ENCODE data around the gene CIROP. TPM values are rescaled to one million over a fixed set of nuclear protein-coding genes. Genes with fewer than 3 reads are reported as not detected.

Gene CIROP
- total and polyA plus RNA-seq, 9 of the 15 experiments (the other 6 are each of a cell fraction or from before 2014, with no cell fraction given): not detected

- TF ChIP-seq ZNF134 (CRISPR knock-in tag; conservative IDR thresholded peaks at IDR 0.05): no peak
- no peak for TF ChIP-seq TAF7 (tag; IDR thresholded peaks at IDR 0.05)
- TF ChIP-seq FOXK2 (conservative IDR thresholded peaks at IDR 0.05 in 1 of 2, IDR thresholded peaks at IDR 0.05 in 1 of 2; ENCODE audit: low read depth in 2 of 2): no peak
- no peak for TF ChIP-seq NRF1 (conservative IDR thresholded peaks at IDR 0.05 in 1 of 2, IDR thresholded peaks at IDR 0.05 in 1 of 2)
- TF ChIP-seq POLR2A (conservative IDR thresholded peaks at IDR 0.05): peak; percentile 67
- TF ChIP-seq CEBPG (CRISPR knock-in tag; IDR thresholded peaks at IDR 0.05): no peak
- TF ChIP-seq CEBPG (tag; conservative IDR thresholded peaks at IDR 0.05 in 1 of 2, IDR thresholded peaks at IDR 0.05 in 1 of 2): no peak
- TF ChIP-seq GATA2 (CRISPR knock-in tag; IDR thresholded peaks at IDR 0.05): no peak
- TF ChIP-seq ZBTB33 (CRISPR knock-in tag; IDR thresholded peaks at IDR 0.05): peak; percentile 68; the same call in 1 of the 2 replicates
- TF ChIP-seq, protein P1, sequence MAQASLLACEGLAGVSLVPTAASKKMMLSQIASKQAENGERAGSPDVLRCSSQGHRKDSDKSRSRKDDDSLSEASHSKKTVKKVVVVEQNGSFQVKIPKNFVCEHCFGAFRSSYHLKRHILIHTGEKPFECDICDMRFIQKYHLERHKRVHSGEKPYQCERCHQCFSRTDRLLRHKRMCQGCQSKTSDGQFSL (CRISPR knock-in tag; IDR thresholded peaks at IDR 0.05): no peak
- TF ChIP-seq, protein P1 (tag; IDR thresholded peaks at IDR 0.05): no peak
- TF ChIP-seq BRCA1 (IDR thresholded peaks at IDR 0.05): no peak
- TF ChIP-seq BRCA1 (CRISPR knock-in tag; IDR thresholded peaks at IDR 0.05): no peak
- peak; percentile 64 for TF ChIP-seq RB1 (IDR thresholded peaks at IDR 0.05; ENCODE audit: low read depth)
- TF ChIP-seq ZNF699 (CRISPR knock-in tag; IDR thresholded peaks at IDR 0.05; ENCODE audit: insufficient replicate concordance): no peak
- TF ChIP-seq YY1 (IDR thresholded peaks at IDR 0.05; ENCODE audit: borderline replicate concordance in 1 of 3, control insufficient read depth in 1 of 3, extremely low read depth in 1 of 3, insufficient read depth in 3 of 3, insufficient read length in 1 of 3, insufficient replicate concordance in 2 of 3, low read depth in 1 of 3, low read length in 2 of 3): peak in 2 of 3 experiments; percentile 48
- TF ChIP-seq CBX5 (IDR thresholded peaks at IDR 0.05; ENCODE audit: borderline replicate concordance, low read depth): no peak
- TF ChIP-seq GATAD2B (IDR thresholded peaks at IDR 0.05; ENCODE audit: borderline replicate concordance): no peak; the same call in 1 of the 2 replicates
- TF ChIP-seq RBM34 (IDR thresholded peaks at IDR 0.05; ENCODE audit: borderline replicate concordance, insufficient read depth, low read length): no peak
- TF ChIP-seq, protein P2, sequence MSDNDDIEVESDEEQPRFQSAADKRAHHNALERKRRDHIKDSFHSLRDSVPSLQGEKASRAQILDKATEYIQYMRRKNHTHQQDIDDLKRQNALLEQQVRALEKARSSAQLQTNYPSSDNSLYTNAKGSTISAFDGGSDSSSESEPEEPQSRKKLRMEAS (CRISPR knock-in tag; IDR thresholded peaks at IDR 0.05): peak; percentile 39; the same call in 1 of the 2 replicates
- no peak for TF ChIP-seq SRSF9 (IDR thresholded peaks at IDR 0.05; ENCODE audit: borderline replicate concordance, low read depth, low read length)
- TF ChIP-seq RHOXF2B (CRISPR knock-in tag; conservative IDR thresholded peaks at IDR 0.05): 0 out of 2 replicates have a peak, but pooled peaks have one; percentile 63
- TF ChIP-seq ZBTB17 (CRISPR knock-in tag; IDR thresholded peaks at IDR 0.05): peak; percentile 65
- peak; percentile 43; the same call in 1 of the 2 replicates for TF ChIP-seq ESRRA (IDR thresholded peaks at IDR 0.05; ENCODE audit: borderline replicate concordance, low read depth)
- TF ChIP-seq CBFB (CRISPR knock-in tag; IDR thresholded peaks at IDR 0.05): no peak
- TF ChIP-seq EGR1 (conservative IDR thresholded peaks at IDR 0.05): peak; percentile 15; the same call in 1 of the 2 replicates
- 0 out of 2 replicates have a peak, but pooled peaks have one; percentile 22 for TF ChIP-seq NCOR1 (IDR thresholded peaks at IDR 0.05)
Observed at GRCh38 chr14:23057757-23058653, 46.8 kb downstream of the CIROP start (continued).

Data from K562 (cell line).